ENCODE data around the gene PAGR1.

DNA sequence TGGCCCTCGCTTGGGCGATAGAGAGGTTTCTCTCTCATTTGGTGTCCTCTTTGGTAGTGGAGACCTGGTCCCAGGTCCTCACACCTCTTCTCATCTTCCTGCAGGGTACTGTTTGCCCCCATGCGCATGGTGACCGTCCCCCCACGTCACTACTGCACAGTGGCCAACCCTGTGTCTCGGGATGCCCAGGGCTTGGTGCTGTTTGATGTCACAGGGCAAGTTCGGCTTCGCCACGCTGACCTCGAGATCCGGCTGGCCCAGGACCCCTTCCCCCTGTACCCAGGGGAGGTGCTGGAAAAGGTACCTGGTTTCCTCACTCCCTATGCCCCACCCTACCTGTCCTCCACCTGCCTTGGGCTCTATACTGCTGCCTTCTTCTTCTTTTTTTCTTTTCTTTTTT lies 14.8 kb downstream of the PAGR1 start:
- no peak for TF ChIP-seq GATA2 (IDR thresholded peaks at IDR 0.05; ENCODE audit: low read depth, low read length)
- no peak for TF ChIP-seq GATA3 (IDR thresholded peaks at IDR 0.05; ENCODE audit: low read depth, low read length)

All from SH-SY5Y (cell line).